CD8-positive, alpha-beta memory T cell (primary cell): ENCODE results near the gene KRTAP5-4. TPM values are rescaled to one million over a fixed set of nuclear protein-coding genes. Genes with fewer than 3 reads are reported as not detected.
"Not testable (repeated sequence)": the region's sequence is repeated elsewhere in the genome, so short reads cannot be mapped to it uniquely, and the experiment has no call there.

Source experiments
- CTCF ChIA-PET: fragments of 350-600 bp; sonication (Branson Sonifier 250); formaldehyde crosslinking; loops from one replicate; lab custom pipeline; 2021; ENCODE audit warnings: antibody characterized with exemption; lab: Charles Lee
- POLR2A ChIA-PET: fragments of 350-600 bp; sonication (Branson Sonifier 250); formaldehyde crosslinking; loops from one replicate; lab custom pipeline; 2021; ENCODE audit warnings: antibody characterized with exemption; lab: Charles Lee
- DNase-seq, 5 donors: peaks; one replicate each; pipeline versions ENCODE4 v3.0.0 to v3.0.0-alpha.2; 2020 to 2022; ENCODE audit warnings: mixed read lengths in 1 of 5
- H3K27ac ChIP-seq: one replicate; pipeline ENCODE4 v1.7.0; 2013; ENCODE audit warnings: low read depth, mild to moderate bottlenecking, low read length, moderate library complexity
- H3K27me3 ChIP-seq: 2 replicates; pipeline ENCODE4 v1.7.0; 2013; ENCODE audit warnings: low read length, mild to moderate bottlenecking; ENCODE audit not compliant: insufficient read depth, poor library complexity, severe bottlenecking
- H3K36me3 ChIP-seq: 2 replicates; pipeline ENCODE4 v1.7.0; 2013; ENCODE audit warnings: mild to moderate bottlenecking, low read length, moderate library complexity; ENCODE audit not compliant: insufficient read depth
- H3K4me1 ChIP-seq: 2 replicates; pipeline ENCODE4 v1.7.0; 2013; ENCODE audit warnings: mild to moderate bottlenecking, low read length, moderate library complexity; ENCODE audit not compliant: insufficient read depth
- H3K4me3 ChIP-seq: 2 replicates; pipeline ENCODE4 v1.7.0; 2013; ENCODE audit warnings: mild to moderate bottlenecking, low read length
- H3K9me3 ChIP-seq: 2 replicates; pipeline ENCODE4 v1.7.0; 2013; ENCODE audit warnings: mild to moderate bottlenecking, low read length
- H3K27ac Mint-ChIP-seq, 8 donors: one replicate each; pipeline ENCODE4 v1.8.0; 2020 to 2021; ENCODE audit warnings: mixed read lengths in 8 of 8, mild to moderate bottlenecking in 6 of 8, inconsistent platforms in 3 of 8, moderate library complexity in 3 of 8
- H3K27me3 Mint-ChIP-seq, 2 donors: one replicate each; pipeline ENCODE4 v1.8.0; 2020 to 2021; ENCODE audit warnings: mixed read lengths in 2 of 2, mild to moderate bottlenecking in 1 of 2, moderate library complexity in 1 of 2
- H3K36me3 Mint-ChIP-seq, 3 donors: one replicate each; pipeline ENCODE4 v1.8.0; 2020 to 2021; ENCODE audit warnings: mixed read lengths in 3 of 3, inconsistent platforms in 1 of 3, mild to moderate bottlenecking in 1 of 3
- H3K4me1 Mint-ChIP-seq, 3 donors: one replicate each; pipeline ENCODE4 v1.8.0; 2020 to 2021; ENCODE audit warnings: mixed read lengths in 3 of 3, inconsistent platforms in 1 of 3, mild to moderate bottlenecking in 1 of 3
- H3K4me3 Mint-ChIP-seq, 7 donors: one replicate each; pipeline ENCODE4 v1.8.0; 2020 to 2021; ENCODE audit warnings: mixed read lengths in 7 of 7, mild to moderate bottlenecking in 6 of 7, moderate library complexity in 4 of 7, inconsistent platforms in 2 of 7
- H3K9me3 Mint-ChIP-seq, 5 donors: one replicate each; pipeline ENCODE4 v1.8.0; 2020 to 2022; ENCODE audit warnings: mixed read lengths in 5 of 5, mild to moderate bottlenecking in 3 of 5, moderate library complexity in 2 of 5, inconsistent platforms in 1 of 5
- polyA plus RNA-seq: library from polyadenylated mRNA; unstranded; fragments of 300-500 nt; fragmentation: Illumina TruSeq; gene quantifications from one replicate; pipeline ENCODE4 v1.2.3, GENCODE V29; 2021
- total RNA-seq, 2 experiments: library from RNA; stranded (reverse); gene quantifications; one replicate each; pipeline ENCODE4 v1.2.3, GENCODE V29; 2021

Gene KRTAP5-4
- total and polyA plus RNA-seq, 3 experiments from 2014 or later, result not detected

GRCh38 chr11:1589996-1590395 lies 31.9 kb downstream of the KRTAP5-4 start:
- Histone ChIP-seq H3K36me3 (no peaks in the 10 kb centered on the region), H3K27me3 (no peaks in the 10 kb centered on the region), H3K9me3 (no peaks in the 10 kb centered on the region), H3K4me1 (peaks cover 28% of the 10 kb centered on the region), H3K27ac (no peak overlapping the region), H3K4me3 (no peak overlapping the region)
- no peak for DNase-seq
- Mint-ChIP-seq H3K4me1 (peaks cover 22 to 34% (median 26%) of the 10 kb centered on the region in 3 donors), H3K27me3 (peaks cover 7 to 13% of the 10 kb centered on the region in 2 donors), H3K4me3 (peak overlapping the region in 4 of 7 donors; percentile 5 to 57 (median 34)), H3K27ac (peak overlapping the region in 5 of 8 donors; percentile 46 to 74 (median 64)), H3K36me3 (peaks cover 0 to 5% (median 0%) of the 10 kb centered on the region in 3 donors), H3K9me3 (no peaks in the 10 kb centered on the region)
- POLR2A ChIA-PET, result no interaction called here
- CTCF ChIA-PET, result interaction anchor here (1.5 to 2.2 kb wide), 3 partner anchors 15 to 43 kb away, joined by 5 to 10 read pairs (median 6); no protein-coding TSS in a partner anchor

- not testable (repeated sequence) for H3K9me3 ChIP-seq, H3K9me3 Mint-ChIP-seq, H3K27me3 ChIP-seq, H3K36me3 Mint-ChIP-seq, H3K27ac ChIP-seq, H3K36me3 ChIP-seq, H3K27me3 Mint-ChIP-seq, H3K4me3 ChIP-seq
- DNase-seq, result peak in 2 of 5 donors; percentile 10 to 51
- Mint-ChIP-seq H3K4me1 (peaks cover 26 to 37% (median 27%) of the 10 kb centered on the region in 3 donors), H3K27ac (peak overlapping the region; percentile 75 to 97 (median 92)), H3K4me3 (peak overlapping the region; percentile 38 to 83 (median 74))
- CTCF ChIA-PET, result interaction anchor here (1.1 to 2.2 kb wide), 4 partner anchors 14 to 64 kb away, joined by 3 to 10 read pairs (median 6); no protein-coding TSS in a partner anchor
- peaks cover 28% of the 10 kb centered on the region for H3K4me1 ChIP-seq
- POLR2A ChIA-PET, result interaction anchor here (1.0 to 1.1 kb wide), 3 partner anchors 15 to 17 kb away, joined by 3 to 7 read pairs (median 5); no protein-coding TSS in a partner anchor
These were observed 32.6 kb downstream of the KRTAP5-4 start for GRCh38 chr11:1589191-1589963.

- H3K27ac ChIP-seq, result no peak overlapping the region
- no peaks in the 10 kb centered on the region for H3K9me3 ChIP-seq
- H3K27ac Mint-ChIP-seq, result peak overlapping the region in 3 of 8 donors; percentile 25 to 70 (median 28)
These were observed 35.2 kb downstream of the KRTAP5-4 start for GRCh38 chr11:1586699-1587098.

GRCh38 chr11:1584661-1585370 lies 37.1 kb downstream of the KRTAP5-4 start, which contains the start of gene KRTAP5-1:
Gene KRTAP5-1, minus strand, starts transcription at chr11:1585283. Its CDS starts 34 bp downstream, at chr11:1585249.
- not testable (repeated sequence) for H3K9me3 Mint-ChIP-seq, H3K9me3 ChIP-seq, H3K27me3 ChIP-seq, H3K36me3 ChIP-seq, H3K36me3 Mint-ChIP-seq, H3K27me3 Mint-ChIP-seq, H3K27ac ChIP-seq, DNase-seq, H3K4me3 ChIP-seq
- H3K4me1 ChIP-seq, result peaks cover 28% of the 10 kb centered on the region
- Mint-ChIP-seq H3K4me3 (peak within 1 kb of the TSS in 2 of 7 donors; percentile 50 to 51), H3K4me1 (peaks cover 29 to 38% (median 31%) of the 10 kb centered on the region in 3 donors), H3K27ac (peak within 1 kb of the TSS in 2 of 8 donors; percentile 17 to 77)
- CTCF ChIA-PET, result interaction anchor here (1.9 kb wide), 1 partner anchor 10 kb away, joined by 8 read pairs; no protein-coding TSS in a partner anchor
- POLR2A ChIA-PET, result interaction anchor here (0.6 to 1.2 kb wide), 3 partner anchors 10 to 54 kb away, joined by 3 to 6 read pairs (median 5); no protein-coding TSS in a partner anchor

More at GRCh38 chr11:1586699-1587098, 35.2 kb downstream of the KRTAP5-4 start:
- no peak overlapping the region for H3K4me3 ChIP-seq
- H3K27me3 ChIP-seq, result peaks cover 5% of the 10 kb centered on the region
- H3K9me3 Mint-ChIP-seq, result peaks cover 0 to 2% (median 0%) of the 10 kb centered on the region in 5 donors
- ChIA-PET CTCF (interaction anchor here (0.9 kb wide), 1 partner anchor 9 kb away, joined by 4 read pairs; no protein-coding TSS in a partner anchor), POLR2A (interaction anchor here (0.7 kb wide), 1 partner anchor 9 kb away, joined by 3 read pairs; no protein-coding TSS in a partner anchor)
- H3K4me1 ChIP-seq, result peaks cover 33% of the 10 kb centered on the region
- H3K27me3 Mint-ChIP-seq, result peaks cover 0 to 6% of the 10 kb centered on the region in 2 donors
- H3K4me3 Mint-ChIP-seq, result peak overlapping the region in 2 of 7 donors; percentile 1 to 65
- H3K4me1 Mint-ChIP-seq, result peaks cover 31 to 43% (median 32%) of the 10 kb centered on the region in 3 donors
- no peaks in the 10 kb centered on the region for H3K36me3 ChIP-seq
- no peak for DNase-seq
- H3K36me3 Mint-ChIP-seq, result peaks cover 0 to 5% (median 0%) of the 10 kb centered on the region in 3 donors

- CTCF ChIA-PET, result interaction anchor here (1.4 kb wide), 1 partner anchor 36 kb away, joined by 6 read pairs; no protein-coding TSS in a partner anchor
- H3K9me3 Mint-ChIP-seq, POLR2A ChIA-PET: not testable (repeated sequence)
These were observed 39.0 kb downstream of the KRTAP5-4 start for GRCh38 chr11:1582909-1583308.

GRCh38 chr11:1581976-1582375 lies 40.0 kb downstream of the KRTAP5-4 start:
- Histone ChIP-seq H3K27ac (no peak overlapping the region), H3K9me3 (no peaks in the 10 kb centered on the region), H3K4me1 (peaks cover 9% of the 10 kb centered on the region), H3K4me3 (no peak overlapping the region), H3K27me3 (peaks cover 5% of the 10 kb centered on the region), H3K36me3 (no peaks in the 10 kb centered on the region)
- Mint-ChIP-seq H3K27me3 (peaks cover 0 to 1% of the 10 kb centered on the region in 2 donors), H3K36me3 (peaks cover 0 to 5% (median 3%) of the 10 kb centered on the region in 3 donors), H3K27ac (peak overlapping the region in 1 of 8 donors; percentile 13), H3K9me3 (peaks cover 0 to 7% (median 3%) of the 10 kb centered on the region in 5 donors), H3K4me1 (peaks cover 13 to 21% (median 19%) of the 10 kb centered on the region in 3 donors), H3K4me3 (no peak overlapping the region)
- CTCF ChIA-PET, result interaction anchor here (1.4 kb wide), 1 partner anchor 35 kb away, joined by 6 read pairs; no protein-coding TSS in a partner anchor
- no peak for DNase-seq
- POLR2A ChIA-PET, result no interaction called here

More at GRCh38 chr11:1582909-1583308, 39.0 kb downstream of the KRTAP5-4 start:
- not testable (repeated sequence) for H3K36me3 ChIP-seq, H3K27ac ChIP-seq, H3K4me1 ChIP-seq, H3K4me3 Mint-ChIP-seq, H3K9me3 ChIP-seq, DNase-seq, H3K4me3 ChIP-seq, H3K27ac Mint-ChIP-seq, H3K27me3 ChIP-seq, H3K27me3 Mint-ChIP-seq, H3K36me3 Mint-ChIP-seq
- H3K4me1 Mint-ChIP-seq, result peaks cover 15 to 23% (median 19%) of the 10 kb centered on the region in 3 donors

GRCh38 chr11:1576825-1577224 lies 45.1 kb downstream of the KRTAP5-4 start:
- H3K9me3 ChIP-seq, result no peaks in the 10 kb centered on the region
- Mint-ChIP-seq H3K36me3 (peaks cover 0 to 5% (median 3%) of the 10 kb centered on the region in 3 donors), H3K4me3 (peak overlapping the region in 4 of 7 donors; percentile 7 to 71 (median 60)), H3K4me1 (peaks cover 0 to 12% (median 4%) of the 10 kb centered on the region in 3 donors), H3K27ac (peak overlapping the region in 1 of 8 donors; percentile 36), H3K27me3 (no peaks in the 10 kb centered on the region), H3K9me3 (peaks cover 0 to 7% (median 3%) of the 10 kb centered on the region in 5 donors)
- H3K36me3 ChIP-seq, result no peaks in the 10 kb centered on the region
- no peak for DNase-seq
- ChIA-PET POLR2A (no interaction called here), CTCF (interaction anchor here (0.7 to 13.9 kb wide), 5 partner anchors 10 to 61 kb away, joined by 3 to 152 read pairs (median 4); no protein-coding TSS in a partner anchor)
- no peak overlapping the region for H3K4me3 ChIP-seq
- no peak overlapping the region for H3K27ac ChIP-seq
- peaks cover 8% of the 10 kb centered on the region for H3K4me1 ChIP-seq
- H3K27me3 ChIP-seq, result peaks cover 4% of the 10 kb centered on the region
